HG03571 (cell line): Measurements from ENCODE around the gene CHST3.
"Not testable (repeated sequence)": the region's sequence is repeated elsewhere in the genome, so short reads cannot be mapped to it uniquely, and the experiment has no call there.

ENCODE experiments used
- ATAC-seq: cut with Tn5 transposase; IDR thresholded peaks from one replicate; pipeline ENCODE4 v1.9.1; 2021; ENCODE audit not compliant: unreplicated experiment

CHST3 gene

DNA sequence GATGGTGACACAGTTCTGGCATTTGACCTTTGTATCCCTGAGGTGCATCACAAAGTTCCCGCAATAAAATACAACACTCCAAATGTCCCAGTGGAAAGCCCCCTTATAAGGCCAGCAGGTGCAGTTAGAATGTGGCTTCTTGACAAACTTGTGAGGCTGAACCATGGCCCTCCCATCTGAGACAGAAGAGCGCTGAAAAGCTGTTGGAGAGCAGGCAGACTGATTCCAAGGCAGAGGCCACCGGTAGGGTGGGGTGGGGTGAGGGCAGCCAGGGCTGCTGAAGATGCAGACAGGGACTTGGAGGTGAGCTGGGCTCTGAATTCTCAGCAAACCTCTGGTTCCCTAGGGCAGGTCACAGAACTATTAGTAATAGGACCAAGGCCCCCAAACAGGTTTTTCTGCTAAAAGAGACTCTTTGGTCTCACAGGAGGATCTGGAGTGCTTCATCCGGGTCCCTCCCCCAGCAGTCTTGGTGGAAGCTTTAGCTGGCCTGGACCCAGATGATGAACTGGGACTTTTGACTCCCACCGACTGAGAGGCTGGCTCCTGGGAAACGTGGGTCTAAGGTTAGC is 15.6 kb upstream of the CHST3 start:
- ATAC-seq: no peak

DNA sequence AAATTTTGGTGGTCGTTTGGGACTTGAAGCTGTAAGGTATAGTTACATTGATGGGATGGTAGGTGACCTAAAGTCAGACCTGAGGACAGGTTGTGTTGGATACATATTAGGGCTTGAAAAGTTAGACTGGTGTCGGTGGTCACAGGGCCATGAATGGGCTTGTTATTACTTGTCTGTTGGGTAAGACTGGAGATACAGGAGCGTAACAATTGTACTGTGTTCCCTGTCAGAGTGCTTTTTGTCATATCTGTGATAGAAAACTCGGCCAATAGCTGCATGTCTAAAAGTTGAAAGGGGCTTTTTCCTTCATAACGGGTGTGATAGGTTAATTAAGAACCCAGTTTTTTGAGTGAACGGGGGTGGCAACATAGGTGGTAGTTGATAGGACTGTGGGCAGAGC is 13.5 kb upstream of the CHST3 start:
- ATAC-seq: no peak

DNA sequence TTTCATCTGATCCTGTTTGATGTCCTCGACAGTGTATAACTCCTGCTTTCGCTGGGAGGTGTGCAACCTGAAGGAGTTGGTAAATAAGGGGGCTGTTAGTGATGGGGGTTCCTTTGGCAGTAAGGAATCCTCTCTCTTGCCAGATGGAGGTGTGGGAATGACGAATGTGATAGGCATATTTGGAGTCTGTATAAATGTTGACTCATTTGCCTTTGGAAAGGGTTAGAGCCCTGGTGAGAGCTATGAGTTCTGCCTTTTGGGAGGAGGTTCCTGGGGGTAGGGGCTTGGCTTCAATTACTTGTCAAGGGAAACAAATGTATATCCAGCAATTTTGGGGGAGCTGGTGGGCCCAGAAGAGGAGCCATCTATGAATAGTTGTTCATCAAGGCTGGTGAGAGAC is 11.4 kb upstream of the CHST3 start:
- ATAC-seq: no peak

DNA sequence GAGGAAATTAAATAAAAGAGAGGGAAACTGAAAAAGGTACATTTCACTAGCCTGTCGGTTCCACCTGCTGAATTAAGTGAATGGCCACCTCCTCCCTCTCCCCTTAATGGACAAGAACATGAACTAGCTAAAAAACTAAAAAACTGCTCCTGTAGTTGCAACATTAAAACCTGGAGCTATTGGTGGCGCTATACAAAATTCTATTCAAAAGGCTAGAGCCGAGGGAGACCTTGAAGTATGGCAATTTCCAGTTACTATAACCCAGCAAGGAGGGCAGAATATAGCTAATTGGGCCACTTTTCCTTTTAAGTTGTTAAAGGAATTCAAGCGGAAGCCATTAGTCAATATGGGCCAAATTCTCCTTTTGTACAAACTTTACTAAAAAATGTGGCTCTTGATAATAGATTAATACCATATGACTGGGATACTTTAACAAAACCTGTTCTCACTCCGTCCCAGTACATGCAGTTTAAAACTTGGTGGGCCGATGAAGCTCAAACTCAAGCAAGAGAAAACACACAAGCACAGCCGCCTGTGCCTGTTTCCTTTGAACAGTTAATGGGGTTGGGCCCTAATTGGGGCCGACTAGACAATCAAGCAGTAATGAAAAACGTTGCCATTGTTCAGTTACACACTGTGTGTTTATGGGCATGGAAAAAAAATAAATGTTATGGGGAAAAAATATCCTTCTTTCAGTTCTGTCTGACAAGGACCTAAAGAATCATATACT is 6.5 kb upstream of the CHST3 start:
- no peak for ATAC-seq

DNA sequence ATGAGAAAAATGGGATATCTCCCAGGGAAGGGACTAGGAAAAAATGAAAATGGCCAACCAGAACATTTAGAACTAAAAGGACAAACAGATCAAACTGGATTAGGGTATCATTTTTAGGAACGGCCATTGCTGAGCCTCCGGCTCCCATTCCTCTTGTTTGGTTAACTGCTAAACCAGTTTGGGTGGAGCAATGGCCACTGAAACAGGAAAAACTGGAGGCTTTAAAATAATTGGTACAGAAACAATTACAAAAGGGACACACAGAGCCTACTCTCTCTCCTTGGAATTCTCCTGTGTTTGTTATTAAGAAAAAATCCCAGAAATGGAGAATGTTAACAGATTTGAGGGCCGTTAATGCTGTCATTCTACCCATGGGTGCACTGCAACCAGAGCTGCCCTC is 4.7 kb upstream of the CHST3 start:
- ATAC-seq: no peak

DNA sequence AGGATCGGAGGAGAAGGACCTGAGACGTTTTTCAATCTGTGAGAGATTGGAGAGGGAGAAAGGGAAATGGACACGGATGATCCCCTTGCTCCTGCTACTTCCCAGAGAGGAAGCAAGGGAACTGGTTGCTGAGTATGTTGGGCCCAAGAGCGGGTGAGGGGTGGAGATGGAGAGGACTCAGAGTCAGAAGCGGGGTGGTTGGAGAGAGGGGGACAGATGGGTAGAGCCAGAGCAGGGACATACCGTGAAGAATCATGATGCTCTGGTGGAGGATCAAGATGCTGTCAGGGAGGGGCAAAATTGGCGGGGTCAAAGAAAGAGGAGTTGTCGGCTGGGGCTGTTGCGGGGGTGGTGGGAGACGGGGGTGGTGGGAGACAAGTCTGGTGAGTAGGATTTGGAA is 2.4 kb upstream of the CHST3 start:
- no peak for ATAC-seq

DNA sequence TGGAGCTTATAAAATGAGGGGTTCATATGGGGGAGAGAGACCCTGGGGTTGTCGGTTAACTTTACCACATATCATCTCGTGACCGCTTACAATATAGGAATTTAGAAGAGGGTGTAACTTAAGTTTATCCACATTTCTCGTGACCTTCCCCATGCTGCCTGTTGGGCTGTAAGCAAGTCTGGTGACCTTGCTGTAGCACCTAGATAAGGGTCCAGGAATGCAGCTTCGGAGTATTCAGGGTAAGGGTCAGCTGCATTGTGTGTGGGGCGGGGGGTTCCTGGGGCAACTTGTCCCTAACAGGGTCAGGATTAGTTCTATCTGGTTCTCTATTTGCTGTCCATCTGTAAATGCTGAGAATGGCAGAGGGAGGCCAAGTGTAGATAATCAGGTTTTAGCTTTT is 1.3 kb upstream of the CHST3 start:
- no peak for ATAC-seq

DNA sequence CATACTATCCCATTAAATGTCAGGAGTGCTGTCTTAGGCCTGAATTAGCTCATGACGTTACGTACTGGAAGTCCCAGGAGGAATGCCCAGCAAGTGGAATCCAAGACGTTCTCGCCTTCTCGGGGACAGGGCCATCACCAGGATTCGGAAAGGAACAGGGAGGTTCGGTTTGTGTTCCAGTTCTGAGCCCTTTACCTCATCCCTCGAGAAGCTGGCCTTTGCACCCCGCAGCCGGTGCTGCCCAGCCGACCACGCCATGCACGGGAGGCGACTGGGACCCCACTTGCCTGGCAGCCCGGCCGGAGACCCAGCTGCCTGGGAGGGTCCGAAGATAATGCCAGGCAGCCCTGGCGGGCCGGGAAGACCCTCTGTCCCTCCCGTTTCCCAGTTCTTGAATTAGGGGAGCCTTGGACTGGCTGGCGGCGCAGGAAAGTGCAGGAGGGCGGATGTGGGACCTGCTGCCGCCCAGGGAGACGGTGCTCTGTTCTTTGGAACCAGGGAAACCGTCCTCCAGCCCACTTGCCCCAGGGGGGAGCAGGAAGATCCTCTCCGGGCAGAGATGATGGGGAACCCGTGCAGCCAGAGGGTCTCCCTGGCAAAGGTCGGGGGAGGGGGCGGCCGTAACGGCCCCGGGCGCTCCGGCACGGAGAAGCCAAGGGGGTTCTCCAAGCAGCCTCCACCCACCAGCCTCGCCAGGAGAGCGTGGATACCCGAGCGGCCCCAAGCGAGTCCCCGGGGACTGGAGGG is 671 bp upstream of the CHST3 start:
- ATAC-seq: no peak

DNA sequence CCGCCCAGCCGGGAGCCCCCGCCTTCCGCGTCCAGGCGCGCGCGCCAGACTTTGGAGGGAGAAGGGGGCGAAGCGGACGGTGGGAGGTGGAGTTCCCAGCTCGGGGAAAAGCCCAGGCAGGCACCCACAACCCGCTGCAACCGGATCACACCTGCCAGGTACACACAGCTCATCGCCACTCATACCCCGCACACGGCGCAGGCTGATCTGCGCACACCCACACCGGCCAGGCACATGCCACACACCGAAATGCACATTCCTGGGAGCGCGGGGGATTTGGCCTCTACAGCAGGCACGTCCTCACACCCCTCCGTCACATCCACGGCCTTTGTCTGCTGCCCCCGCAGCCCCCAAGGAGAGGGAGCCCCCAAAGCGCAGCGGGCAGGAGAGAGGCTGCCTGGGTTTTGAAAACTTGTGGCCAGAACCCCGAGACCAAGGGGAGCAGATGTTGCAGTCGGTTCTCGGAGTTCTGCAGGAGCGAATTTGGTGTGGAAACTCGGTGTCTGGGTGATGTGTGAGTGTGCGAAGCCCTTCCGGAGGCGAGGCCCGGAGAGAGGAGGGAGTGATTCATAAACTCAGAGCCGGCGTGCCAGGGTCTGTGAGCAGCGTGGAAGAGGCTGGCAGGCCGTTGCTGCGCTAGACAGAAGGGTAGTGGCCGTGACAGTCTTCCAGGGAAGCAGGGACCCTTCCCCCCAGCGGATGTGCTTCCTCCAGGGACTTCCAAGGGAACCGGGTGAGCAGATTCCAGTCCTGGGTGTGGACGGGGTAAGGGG is 734 bp downstream of the CHST3 start:
- ATAC-seq: no peak

DNA sequence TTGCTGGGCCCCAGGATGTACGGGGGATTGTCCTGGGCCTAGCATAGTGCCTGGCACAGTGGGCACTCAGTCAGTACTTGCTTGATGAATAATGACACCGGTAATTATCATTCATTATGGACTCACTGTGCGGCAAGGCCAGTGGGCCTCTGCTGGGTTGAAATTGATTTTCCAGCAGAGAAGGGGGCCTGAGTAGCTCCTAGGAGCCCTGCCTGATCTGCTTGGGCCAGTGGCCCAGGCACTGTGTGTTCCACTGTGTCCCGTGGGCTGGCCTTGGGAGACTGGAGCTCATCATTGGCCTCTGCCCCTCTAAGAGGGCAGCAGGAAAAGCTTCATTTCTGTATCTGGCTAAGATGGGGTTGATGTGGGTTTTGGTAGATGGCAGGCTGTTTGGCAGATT is 1.4 kb downstream of the CHST3 start:
- ATAC-seq: no peak

DNA sequence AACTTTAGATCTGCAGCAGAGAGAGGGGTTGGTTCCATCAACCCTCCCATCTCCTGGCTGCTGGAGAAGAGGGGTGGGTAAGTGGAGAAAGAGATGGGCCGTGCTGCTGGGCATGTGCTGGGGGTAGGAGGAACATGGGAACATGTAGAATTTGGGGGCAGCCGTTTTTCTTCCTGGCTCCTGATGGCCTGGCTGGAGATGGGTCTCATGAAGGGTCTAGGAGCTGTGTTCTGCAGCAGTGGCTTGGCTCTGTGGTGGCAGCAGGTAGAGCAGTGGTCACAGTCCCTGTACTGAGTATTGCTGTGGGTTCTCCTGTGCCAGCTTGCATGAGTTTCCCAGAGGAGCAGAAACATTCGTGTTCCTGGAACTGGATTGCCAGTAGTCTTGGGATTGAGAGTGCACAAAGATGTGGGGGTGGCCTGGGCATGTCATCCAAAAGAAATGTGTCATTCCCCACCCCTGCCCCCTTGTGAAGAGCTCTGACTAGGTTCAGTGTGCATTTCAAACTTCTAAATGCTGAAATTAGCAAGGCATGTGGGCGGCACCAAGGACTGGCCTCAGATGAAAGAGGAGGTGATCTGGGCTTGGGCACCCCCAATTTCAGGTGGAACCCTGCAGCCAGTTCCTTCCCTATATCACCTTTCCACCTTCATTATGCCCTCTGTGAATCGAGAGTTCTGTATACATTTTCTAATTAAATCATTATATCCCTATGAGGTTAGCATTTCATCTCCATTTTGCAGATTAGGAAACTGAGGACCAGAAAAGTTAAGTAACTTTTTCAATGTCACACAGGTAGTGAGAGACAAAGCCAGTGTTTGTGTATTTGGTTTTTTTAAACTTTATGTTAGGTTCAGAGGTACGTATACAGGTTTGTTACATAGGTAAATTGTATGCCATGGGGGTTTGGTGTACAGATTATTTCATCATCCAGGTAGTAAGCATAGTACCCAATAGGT is 2.1 kb downstream of the CHST3 start:
- ATAC-seq: no peak

DNA sequence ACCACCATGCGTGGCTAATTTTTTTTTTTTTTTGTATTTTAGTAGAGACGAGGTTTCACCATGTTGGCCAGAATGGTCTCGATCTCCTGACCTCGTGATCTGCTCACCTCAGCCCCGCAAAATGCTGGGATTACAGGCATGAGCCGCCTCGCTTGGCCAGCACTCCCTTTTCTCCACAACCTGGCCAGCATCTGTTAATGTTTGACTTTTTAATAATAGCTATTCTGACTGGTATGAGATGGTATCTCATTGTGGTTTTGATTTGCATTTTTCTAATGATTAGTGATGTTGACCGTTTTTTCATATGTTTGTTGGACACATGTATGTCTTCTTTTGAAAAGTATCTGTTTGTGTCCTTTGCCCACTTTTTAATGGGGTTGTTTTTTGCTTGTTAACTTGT is 3.8 kb downstream of the CHST3 start:
- not testable (repeated sequence) for ATAC-seq

DNA sequence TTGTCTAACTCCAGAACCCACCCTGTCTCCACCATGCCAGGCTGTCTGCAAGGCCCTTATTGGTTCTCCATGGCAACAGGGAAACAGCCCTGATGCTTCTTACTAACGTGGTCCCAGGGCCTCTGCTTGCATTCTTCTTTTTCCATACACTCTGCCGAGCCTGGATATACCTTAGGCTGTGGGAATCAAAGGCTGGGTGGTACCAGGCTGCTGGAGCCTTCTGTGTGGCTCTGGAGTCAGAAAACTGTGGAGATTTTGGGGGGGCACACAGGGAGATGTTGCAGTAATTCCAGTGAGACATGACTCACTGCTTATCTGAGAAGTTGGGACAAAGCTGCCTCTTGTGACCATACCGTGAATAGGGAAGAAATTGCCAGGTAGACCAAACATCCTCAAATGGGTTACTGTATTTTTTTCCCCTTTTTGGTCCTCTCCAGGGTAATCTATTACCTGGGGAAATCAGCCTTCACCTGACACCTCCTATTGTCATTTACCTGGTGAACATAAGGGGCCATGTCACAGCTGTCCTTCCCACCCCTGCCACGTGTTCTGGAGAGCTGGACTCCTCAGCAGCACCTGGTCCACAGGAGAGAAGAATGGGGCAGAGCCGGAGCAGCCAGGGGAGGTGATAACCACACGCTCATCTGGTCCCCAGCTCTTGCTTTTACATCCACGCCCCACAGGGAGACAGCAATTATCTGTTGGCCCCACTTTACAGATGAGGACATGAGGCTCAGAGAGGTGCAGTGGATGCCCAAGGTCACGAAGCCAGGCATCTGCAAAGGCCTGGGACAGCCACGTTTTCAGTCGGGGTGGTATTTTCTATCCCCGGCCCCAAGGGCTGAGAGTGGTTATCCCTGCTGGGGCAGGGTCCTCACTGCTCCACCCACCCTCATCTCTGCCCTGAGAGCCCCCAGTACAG is 4.6 kb downstream of the CHST3 start:
- ATAC-seq: no peak

DNA sequence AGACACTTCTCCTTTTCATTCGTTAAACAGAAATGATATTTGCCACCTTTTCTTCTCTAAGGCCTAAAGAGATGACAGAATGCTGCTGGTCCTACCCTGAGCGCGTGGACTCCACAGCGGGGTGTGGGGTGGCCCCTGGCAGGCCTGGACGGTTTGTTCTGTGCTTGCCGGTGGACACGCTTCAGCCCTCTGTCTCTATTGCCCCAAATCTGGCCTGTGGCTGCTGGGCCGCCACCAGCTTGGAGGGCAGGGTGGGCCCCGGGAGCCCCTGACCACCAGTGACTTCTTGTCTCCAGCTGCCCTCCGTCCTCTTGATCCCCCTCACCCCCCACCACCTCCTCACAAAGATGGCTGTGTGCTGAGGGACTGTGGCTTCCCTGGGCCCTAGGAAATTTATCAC is 5.7 kb downstream of the CHST3 start:
- ATAC-seq: no peak

DNA sequence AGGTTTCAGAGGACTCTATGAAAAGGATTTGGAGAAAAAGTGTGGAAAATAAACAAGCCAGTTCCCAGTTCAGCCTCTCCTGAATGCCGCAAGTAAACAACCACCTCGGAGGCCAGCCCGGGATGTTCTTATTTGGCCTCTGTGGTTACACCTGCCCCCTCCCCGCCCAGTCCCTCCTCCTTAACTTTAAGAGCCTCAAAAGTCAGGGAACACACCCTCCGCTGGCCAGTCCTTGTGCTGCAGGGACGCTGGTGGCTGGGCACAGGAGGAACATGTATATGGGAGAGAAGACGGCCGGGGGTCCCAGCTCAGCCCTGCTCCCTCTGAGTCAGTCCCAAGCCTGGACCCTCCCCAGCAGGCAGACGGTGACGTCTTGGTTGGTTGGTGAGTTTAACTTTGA is 6.1 kb downstream of the CHST3 start:
- ATAC-seq: no peak

DNA sequence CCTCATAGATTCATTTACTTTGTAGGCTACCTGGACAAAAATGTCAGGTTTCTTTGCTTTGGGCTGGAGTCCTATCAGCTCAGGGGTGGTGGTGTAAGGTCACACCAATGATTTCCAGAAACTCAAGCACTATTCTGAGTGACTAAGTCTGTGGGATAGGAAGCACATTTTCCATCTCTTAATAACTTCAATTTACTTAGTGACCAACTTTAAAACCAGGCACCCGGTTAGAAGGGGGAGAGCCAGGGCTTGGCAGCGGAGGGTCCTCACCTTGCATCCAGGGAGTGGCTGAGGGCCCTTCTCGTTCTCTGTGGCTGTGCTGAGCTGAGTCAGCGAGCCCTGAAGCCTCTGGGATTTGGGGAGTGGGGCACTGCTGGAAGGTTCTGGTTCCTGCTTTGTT is 6.7 kb downstream of the CHST3 start:
- no peak for ATAC-seq

DNA sequence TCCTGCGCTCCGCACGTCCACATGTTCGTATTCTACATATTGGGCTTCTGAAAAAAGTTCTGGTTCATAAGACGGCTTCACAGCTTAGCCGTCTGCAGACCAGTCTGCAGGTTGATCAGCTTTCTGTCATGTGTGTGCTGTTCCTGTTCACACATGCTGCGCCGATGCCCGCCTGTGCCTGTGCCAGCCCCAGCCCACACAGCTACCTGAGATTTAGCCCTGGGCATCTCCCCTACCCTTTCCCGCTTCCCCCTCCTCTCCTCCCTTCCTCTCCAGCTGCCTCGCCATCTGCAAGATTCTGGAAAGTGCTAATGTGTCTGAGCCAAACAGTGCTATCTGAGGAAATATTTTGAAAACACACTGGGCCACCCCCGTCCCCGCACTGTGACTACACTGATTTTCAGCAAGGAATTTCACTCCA is 7.1 kb downstream of the CHST3 start:
- no peak for ATAC-seq

DNA sequence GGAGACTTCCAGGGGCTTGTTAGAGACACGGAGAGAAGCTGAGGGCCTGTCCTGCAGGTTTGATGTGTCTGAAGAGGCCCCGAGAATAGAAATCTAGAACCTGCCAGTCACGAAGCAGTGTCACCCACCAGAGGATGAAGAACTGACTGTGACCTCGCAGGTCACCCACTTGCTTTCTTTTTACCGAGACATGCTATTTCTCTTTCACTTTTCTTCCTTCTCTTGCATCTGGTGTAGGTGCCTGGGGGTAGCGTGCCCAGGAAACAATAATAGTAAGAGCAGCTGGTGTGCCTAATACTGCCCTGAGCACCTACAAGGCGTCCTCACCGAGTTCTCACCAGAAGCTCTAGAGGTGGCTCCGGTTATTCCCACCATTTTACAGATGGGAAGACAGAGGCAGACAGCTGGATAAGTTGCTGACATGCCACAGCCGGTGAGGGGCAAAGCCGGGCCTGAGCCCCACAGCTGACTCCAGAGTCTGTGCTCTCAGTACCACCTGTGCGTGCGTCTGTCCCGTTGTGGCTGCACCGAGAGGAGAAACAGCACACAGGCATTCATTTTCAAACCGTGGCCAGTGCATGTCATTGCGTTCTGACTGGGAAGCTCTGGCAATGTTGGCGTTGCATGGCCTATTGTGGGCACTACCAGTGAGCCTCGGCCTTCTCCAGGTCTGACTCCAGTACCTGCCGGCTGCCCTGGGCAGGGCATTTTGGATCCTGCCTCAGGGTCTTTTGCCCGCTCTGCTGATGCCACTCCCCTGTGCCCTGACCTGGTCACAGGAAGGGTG is 7.8 kb downstream of the CHST3 start:
- ATAC-seq: no peak
